Right lung (tissue), 5 donors: Measurements from ENCODE around the gene ADGB. TPM values are rescaled to one million over a fixed set of nuclear protein-coding genes. Genes with fewer than 3 reads are reported as not detected.

Source experiments
- DNase-seq, 2 donors: peaks; one replicate each; pipeline ENCODE4 v3.0.0-alpha.2; 2013
- polyA plus RNA-seq, 5 donors: library from polyadenylated mRNA; unstranded; fragments of 120-200 nt; gene quantifications; one replicate each; pipeline versions ENCODE4 v1.2.1 to v1.2.3, GENCODE V29; 2013; ENCODE audit warnings: inconsistent platforms in 1 of 5, low replicate concordance in 1 of 5; ENCODE audit not compliant: insufficient read length in 5 of 5, insufficient read depth in 1 of 5

ADGB gene
- polyA plus RNA-seq, 5 donors, result 0.90 to 4.7 (median 2.7) TPM

GRCh38 chr6:146861029-146861563 is 262.3 kb downstream of the ADGB start:
- no peak for DNase-seq

GRCh38 chr6:146861716-146862115 is 262.9 kb downstream of the ADGB start:
- DNase-seq, result no peak

GRCh38 chr6:146862508-146862919 is 263.7 kb downstream of the ADGB start:
- no peak for DNase-seq

DNA sequence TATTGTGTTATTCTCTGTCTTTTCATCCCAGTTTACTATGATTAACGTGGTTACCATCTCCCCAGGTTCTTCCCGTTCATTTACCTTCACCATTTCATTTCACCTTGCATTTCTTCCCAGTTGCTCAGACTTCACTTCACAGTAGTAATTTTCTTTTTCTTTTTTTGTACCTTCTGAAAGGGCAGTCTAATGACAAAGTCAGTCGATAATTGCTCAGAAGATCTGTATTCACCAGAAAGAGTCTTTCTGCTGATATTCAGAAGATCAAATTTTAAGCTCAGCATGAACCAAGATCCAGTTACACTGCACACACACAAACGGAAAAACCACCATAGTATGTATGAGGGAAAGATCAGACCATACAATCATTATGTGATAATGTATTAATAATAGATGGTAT is 265.5 kb downstream of the ADGB start:
- DNase-seq, result no peak

- no peak for DNase-seq
These were observed 266.1 kb downstream of the ADGB start for GRCh38 chr6:146864885-146865284.

Other genes starting within 250 kb of the ADGB start
- gene RAB32, start 55.1 kb upstream of the ADGB start, polyA plus RNA-seq, result 10 to 100 TPM; 19.3 to 26.4 (median 23.8) TPM